Adrenal gland (tissue), 5 donors: Measurements from ENCODE around the gene KCTD1.

Experiments
- CTCF ChIP-seq, 6 experiments: fragments of 450-650 bp in 4 of 6; fragments of 200-600 bp in 2 of 6; sonication (generic) in 1 of 6; IDR thresholded peaks; 1 replicate in 5 of 6; 2 replicates in 1 of 6; pipeline versions ENCODE4 v1.5.1 to v1.8.0; 2016 to 2021; ENCODE audit warnings: antibody characterized with exemption in 6 of 6, mild to moderate bottlenecking in 2 of 6, moderate library complexity in 1 of 6
- POLR2A ChIP-seq, 2 donors: fragments of 450-650 bp; IDR thresholded peaks; one replicate each; pipeline ENCODE4 v1.6.1; 2017; ENCODE audit warnings: antibody characterized with exemption in 2 of 2, mild to moderate bottlenecking in 2 of 2, moderate library complexity in 1 of 2
- donor health status: DM: no; HTN: no; CAD: no.

- TF ChIP-seq CTCF (IDR thresholded peaks at IDR 0.05), result no peak
- no peak for TF ChIP-seq POLR2A (IDR thresholded peaks at IDR 0.05)
Measured at GRCh38 chr18:26454192-26454591, 94.2 kb downstream of the KCTD1 start.
